SK-N-MC (cell line): Measurements from ENCODE around the gene BRI3.

ENCODE experiments used
- DNase-seq: peaks from one replicate; pipeline ENCODE4 v3.0.0-alpha.2; 2011; ENCODE audit warnings: low read depth, low spot score
- H3K27ac ChIP-seq: fragments of 200-600 bp; sonication (generic); 2 replicates; pipeline ENCODE4 v1.5.1; 2016; ENCODE audit warnings: mixed run types
- H3K36me3 ChIP-seq: fragments of 200-600 bp; sonication (generic); 2 replicates; pipeline ENCODE4 v1.6.1; 2017; ENCODE audit warnings: antibody characterized with exemption, low read length, mixed read lengths; ENCODE audit not compliant: insufficient read depth
- H3K4me3 ChIP-seq: fragments of 200-600 bp; sonication (generic); 2 replicates; pipeline ENCODE4 v1.5.1; 2016
- H3K9ac ChIP-seq: fragments of 200-600 bp; sonication (generic); 2 replicates; pipeline ENCODE4 v1.8.0; 2017; ENCODE audit warnings: mixed run types, mixed read lengths; ENCODE audit not compliant: insufficient read length
- H3K9me3 ChIP-seq: fragments of 200-600 bp; sonication (generic); 2 replicates; pipeline ENCODE4 v1.6.1; 2017; ENCODE audit warnings: low read depth, mild to moderate bottlenecking, antibody characterized with exemption, low read length, moderate library complexity, mixed read lengths
- EZH2 ChIP-seq: fragments of 200-600 bp; sonication (generic); IDR thresholded peaks from one replicate; pipeline ENCODE4 v1.6.1; 2017; ENCODE audit warnings: antibody characterized with exemption
- FOXP2 ChIP-seq: optimal IDR thresholded peaks from 2 replicates; pipeline ENCODE3; 2011; ENCODE audit warnings: mild to moderate bottlenecking, moderate library complexity; ENCODE audit not compliant: insufficient read depth; ENCODE audit errors: extremely low read length, control extremely low read depth
- POLR2AphosphoS5 ChIP-seq: IDR thresholded peaks from 2 replicates; pipeline ENCODE4 v1.6.1; 2012; ENCODE audit warnings: mild to moderate bottlenecking, low read depth, low read length, borderline replicate concordance

The BRI3 gene

GRCh38 chr7:98296833-98297232 is 15.3 kb downstream of the BRI3 start:
- TF ChIP-seq FOXP2, result no peak
- no peak for TF ChIP-seq EZH2
- TF ChIP-seq POLR2AphosphoS5, result no peak
- no peak for DNase-seq
- H3K27ac ChIP-seq, result no peak overlapping the region
- no peak overlapping the region for H3K9ac ChIP-seq
- no peaks in the 10 kb centered on the region for H3K9me3 ChIP-seq
- peaks cover 6% of the 10 kb centered on the region; the same call in 1 of the 2 replicates for H3K36me3 ChIP-seq
- no peak overlapping the region for H3K4me3 ChIP-seq

- Histone ChIP-seq H3K9me3 (no peaks in the 10 kb centered on the region), H3K9ac (no peak overlapping the region), H3K4me3 (no peak overlapping the region), H3K27ac (no peak overlapping the region), H3K36me3 (no peaks in the 10 kb centered on the region)
- no peak for DNase-seq
- TF ChIP-seq FOXP2, result no peak
- TF ChIP-seq EZH2, result no peak
- TF ChIP-seq POLR2AphosphoS5, result no peak
Measured at GRCh38 chr7:98297626-98298286, 16.3 kb downstream of the BRI3 start.

- H3K36me3 ChIP-seq, result no peaks in the 10 kb centered on the region
- no peak overlapping the region for H3K9ac ChIP-seq
- H3K4me3 ChIP-seq, result no peak overlapping the region
- no peaks in the 10 kb centered on the region for H3K9me3 ChIP-seq
- DNase-seq, result no peak
- no peak overlapping the region for H3K27ac ChIP-seq
- TF ChIP-seq POLR2AphosphoS5, result no peak
- no peak for TF ChIP-seq EZH2
- TF ChIP-seq FOXP2, result no peak
Measured at GRCh38 chr7:98300595-98301372, 19.3 kb downstream of the BRI3 start.

- no peak for DNase-seq
Measured at GRCh38 chr7:98301693-98302470, 20.4 kb downstream of the BRI3 start.

GRCh38 chr7:98303176-98303865 is 21.8 kb downstream of the BRI3 start:
- Histone ChIP-seq H3K9me3 (no peaks in the 10 kb centered on the region), H3K9ac (no peak overlapping the region), H3K36me3 (no peaks in the 10 kb centered on the region), H3K27ac (no peak overlapping the region), H3K4me3 (no peak overlapping the region)
- DNase-seq, result no peak
- no peak for TF ChIP-seq EZH2
- no peak for TF ChIP-seq POLR2AphosphoS5
- no peak for TF ChIP-seq FOXP2

More at GRCh38 chr7:98301693-98302470, 20.4 kb downstream of the BRI3 start:
- Histone ChIP-seq H3K27ac (no peak overlapping the region), H3K9me3 (no peaks in the 10 kb centered on the region), H3K36me3 (no peaks in the 10 kb centered on the region), H3K4me3 (no peak overlapping the region), H3K9ac (no peak overlapping the region)
- TF ChIP-seq EZH2, result no peak
- TF ChIP-seq POLR2AphosphoS5, result no peak
- no peak for TF ChIP-seq FOXP2

GRCh38 chr7:98303906-98304305 is 22.4 kb downstream of the BRI3 start:
- Histone ChIP-seq H3K27ac (no peak overlapping the region), H3K9me3 (no peaks in the 10 kb centered on the region), H3K4me3 (no peak overlapping the region), H3K36me3 (no peaks in the 10 kb centered on the region), H3K9ac (no peak overlapping the region)
- DNase-seq, result no peak
- TF ChIP-seq POLR2AphosphoS5, result no peak
- TF ChIP-seq FOXP2, result no peak
- no peak for TF ChIP-seq EZH2

- Histone ChIP-seq H3K4me3 (no peak overlapping the region), H3K27ac (no peak overlapping the region), H3K36me3 (no peaks in the 10 kb centered on the region), H3K9ac (no peak overlapping the region), H3K9me3 (no peaks in the 10 kb centered on the region)
- TF ChIP-seq EZH2 (no peak), POLR2AphosphoS5 (no peak), FOXP2 (no peak)
- no peak for DNase-seq
Measured at GRCh38 chr7:98305951-98306535, 24.6 kb downstream of the BRI3 start.
